GM10248 (cell line): ENCODE measurements around the gene PCDHGA6.
"Not testable (repeated sequence)": the region's sequence is repeated elsewhere in the genome, so short reads cannot be mapped to it uniquely, and the experiment has no call there.

Experiments
- CTCF ChIA-PET: fragments of 300-600 bp; sonication (Branson Sonifier 250); formaldehyde crosslinking; extraction: SDS; loops from one replicate; lab custom pipeline; 2021; ENCODE audit warnings: antibody characterized with exemption; lab: Yijun Ruan, JAX
- POLR2A ChIA-PET: fragments of 350-650 bp; sonication (Branson Sonifier 250); formaldehyde crosslinking; extraction: SDS; loops from one replicate; lab custom pipeline; 2020; ENCODE audit warnings: antibody characterized with exemption; lab: Yijun Ruan, JAX
- DNase-seq: peaks from one replicate; pipeline ENCODE4 v3.0.0; 2012; ENCODE audit errors: extremely low spot score
- TF ChIP-seq, protein P1 (sequence below): IDR thresholded peaks from 2 replicates; pipeline ENCODE4 v1.5.1; 2012; ENCODE audit warnings: mild to moderate bottlenecking, low read depth; ENCODE audit errors: extremely low read depth, missing control alignments, control extremely low read depth

Gene PCDHGA6

DNA sequence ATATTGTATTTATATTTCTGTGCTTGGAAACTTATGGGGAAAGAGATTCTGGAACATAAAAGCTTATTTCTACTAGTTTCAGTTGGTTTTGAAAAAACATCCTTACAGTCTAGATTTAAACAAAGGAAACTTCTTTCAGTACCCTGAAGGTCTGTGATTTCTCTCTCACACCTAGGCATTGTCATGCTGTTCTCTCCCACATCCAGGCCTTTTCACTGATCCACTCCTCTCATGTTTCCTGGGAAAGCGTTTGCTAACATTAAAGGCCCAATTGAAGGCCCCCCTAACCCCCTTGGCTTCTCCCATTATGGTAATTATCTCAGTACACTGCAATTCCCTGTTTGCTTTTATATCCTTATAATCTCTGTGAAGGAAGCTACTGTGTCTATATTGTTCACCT lies 30.9 kb upstream of the PCDHGA6 start:
- ChIA-PET POLR2A (no interaction called here), CTCF (interaction anchor here (0.9 to 2.3 kb wide), 6 partner anchors 12 to 221 kb away, joined by 3 to 7 read pairs (median 5); partner anchors contain the start of genes PCDHGA1, PCDHGA10, PCDHGA12 and TAF7)
- TF ChIP-seq, protein P1, sequence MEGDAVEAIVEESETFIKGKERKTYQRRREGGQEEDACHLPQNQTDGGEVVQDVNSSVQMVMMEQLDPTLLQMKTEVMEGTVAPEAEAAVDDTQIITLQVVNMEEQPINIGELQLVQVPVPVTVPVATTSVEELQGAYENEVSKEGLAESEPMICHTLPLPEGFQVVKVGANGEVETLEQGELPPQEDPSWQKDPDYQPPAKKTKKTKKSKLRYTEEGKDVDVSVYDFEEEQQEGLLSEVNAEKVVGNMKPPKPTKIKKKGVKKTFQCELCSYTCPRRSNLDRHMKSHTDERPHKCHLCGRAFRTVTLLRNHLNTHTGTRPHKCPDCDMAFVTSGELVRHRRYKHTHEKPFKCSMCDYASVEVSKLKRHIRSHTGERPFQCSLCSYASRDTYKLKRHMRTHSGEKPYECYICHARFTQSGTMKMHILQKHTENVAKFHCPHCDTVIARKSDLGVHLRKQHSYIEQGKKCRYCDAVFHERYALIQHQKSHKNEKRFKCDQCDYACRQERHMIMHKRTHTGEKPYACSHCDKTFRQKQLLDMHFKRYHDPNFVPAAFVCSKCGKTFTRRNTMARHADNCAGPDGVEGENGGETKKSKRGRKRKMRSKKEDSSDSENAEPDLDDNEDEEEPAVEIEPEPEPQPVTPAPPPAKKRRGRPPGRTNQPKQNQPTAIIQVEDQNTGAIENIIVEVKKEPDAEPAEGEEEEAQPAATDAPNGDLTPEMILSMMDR = no peak
- no peak for DNase-seq

DNA sequence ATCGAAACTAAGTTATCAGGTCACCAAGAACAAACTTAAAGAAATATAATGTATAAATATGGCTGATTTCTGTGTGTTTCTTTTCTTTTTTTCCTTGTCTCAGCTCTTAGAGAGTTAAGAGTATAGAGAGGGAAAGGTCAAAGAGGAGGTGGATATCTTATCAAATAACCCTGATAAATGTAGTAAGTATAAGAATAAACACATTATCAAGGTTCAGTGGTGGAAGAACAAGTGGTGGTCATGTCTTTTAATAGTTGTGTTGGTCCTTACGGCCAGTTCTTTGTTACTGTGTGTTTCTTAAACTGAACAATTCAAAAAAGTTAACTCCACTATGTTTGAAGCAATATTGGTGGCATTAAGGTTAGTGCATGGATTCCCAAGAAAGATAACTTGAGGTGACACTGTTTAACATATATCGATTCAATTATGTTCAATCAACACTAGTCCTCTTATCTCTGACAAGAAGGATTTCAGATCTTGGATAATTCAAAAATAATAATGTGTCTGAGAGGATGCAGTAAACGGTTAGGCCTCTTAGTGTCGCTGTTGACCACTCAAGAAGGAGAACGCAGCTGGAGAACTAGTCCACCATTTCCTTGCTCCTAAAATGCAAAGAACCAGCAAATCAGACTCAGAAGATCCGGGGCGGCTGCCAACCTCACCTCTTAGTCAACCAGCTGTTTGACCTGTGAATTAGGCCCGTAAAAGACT lies 30.3 kb upstream of the PCDHGA6 start, which contains the start of gene PCDHGA3:
PCDHGA3 (plus strand) TSS at position 588 of the 711 bp plus-strand sequence. CDS start 205 bp downstream, outside the sequence.
- DNase-seq = no peak
- ChIA-PET POLR2A (no interaction called here), CTCF (interaction anchor here (1.2 to 2.3 kb wide), 6 partner anchors 13 to 220 kb away, joined by 4 to 7 read pairs (median 4); partner anchors contain the start of genes PCDHGA1, PCDHGA10 and PCDHGA12)
- TF ChIP-seq, protein P1 = no peak

DNA sequence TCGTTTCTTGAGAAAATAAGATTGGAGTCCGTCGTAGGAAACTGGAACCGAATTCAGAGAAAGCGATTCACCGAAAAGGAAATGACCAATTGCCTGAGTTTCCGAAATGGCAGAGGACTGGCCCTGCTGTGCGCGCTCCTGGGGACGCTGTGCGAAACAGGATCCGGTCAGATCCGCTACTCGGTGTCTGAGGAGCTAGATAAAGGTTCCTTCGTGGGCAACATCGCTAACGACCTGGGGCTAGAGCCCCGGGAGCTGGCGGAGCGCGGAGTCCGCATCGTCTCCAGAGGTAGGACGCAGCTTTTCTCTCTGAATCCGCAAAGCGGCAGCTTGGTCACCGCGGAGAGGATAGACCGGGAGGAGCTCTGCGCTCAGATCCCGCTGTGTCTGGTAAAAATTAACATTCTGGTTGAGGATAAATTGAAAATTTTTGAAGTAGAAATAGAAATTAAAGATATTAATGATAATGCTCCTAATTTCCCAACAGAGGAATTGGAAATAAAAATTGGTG lies 29.7 kb upstream of the PCDHGA6 start:
- DNase-seq = no peak
- POLR2A ChIA-PET = no interaction called here
- CTCF ChIA-PET = interaction anchor here (1.0 to 2.3 kb wide), 7 partner anchors 13 to 220 kb away, joined by 4 to 7 read pairs (median 5); partner anchors contain the start of genes PCDHGA1, PCDHGA10, PCDHGA12 and PCDHGB2
- TF ChIP-seq, protein P1 = no peak

DNA sequence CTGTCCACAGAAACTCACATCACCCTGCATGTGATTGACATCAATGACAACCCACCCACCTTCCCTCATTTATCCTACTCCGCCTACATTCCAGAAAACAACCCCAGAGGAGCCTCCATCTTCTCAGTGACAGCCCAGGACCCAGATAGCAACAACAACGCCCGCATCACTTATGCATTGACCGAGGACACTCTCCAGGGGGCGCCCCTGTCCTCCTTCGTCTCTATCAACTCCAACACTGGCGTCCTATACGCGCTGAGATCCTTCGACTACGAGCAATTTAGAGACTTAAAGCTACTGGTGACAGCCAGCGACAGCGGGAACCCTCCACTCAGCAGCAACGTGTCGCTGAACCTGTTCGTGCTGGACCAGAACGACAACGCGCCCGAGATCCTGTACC lies 28.4 kb upstream of the PCDHGA6 start:
- ChIA-PET CTCF (interaction anchor here (1.3 to 1.6 kb wide), 2 partner anchors 10 to 67 kb away, joined by 3 to 5 read pairs; partner anchors contain the start of gene PCDHGA10), POLR2A (no interaction called here)
- TF ChIP-seq, protein P1 = no peak
- DNase-seq = no peak

DNA sequence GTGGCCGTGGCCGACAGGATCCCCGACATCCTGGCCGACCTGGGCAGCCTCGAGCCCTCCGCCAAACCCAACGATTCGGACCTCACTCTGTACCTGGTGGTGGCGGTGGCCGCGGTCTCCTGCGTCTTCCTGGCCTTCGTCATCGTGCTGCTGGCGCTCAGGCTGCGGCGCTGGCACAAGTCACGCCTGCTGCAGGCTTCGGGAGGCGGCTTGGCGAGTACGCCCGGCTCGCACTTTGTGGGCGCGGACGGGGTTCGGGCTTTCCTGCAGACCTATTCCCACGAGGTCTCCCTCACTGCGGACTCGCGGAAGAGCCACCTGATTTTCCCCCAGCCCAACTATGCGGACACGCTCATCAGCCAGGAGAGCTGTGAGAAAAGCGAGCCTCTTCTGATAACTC lies 27.7 kb upstream of the PCDHGA6 start:
- CTCF ChIA-PET = interaction anchor here (1.3 to 1.9 kb wide), 2 partner anchors 8 to 11 kb away, joined by 3 to 8 read pairs; partner anchors contain the start of gene PCDHGA2
- POLR2A ChIA-PET, DNase-seq: not testable (repeated sequence)

DNA sequence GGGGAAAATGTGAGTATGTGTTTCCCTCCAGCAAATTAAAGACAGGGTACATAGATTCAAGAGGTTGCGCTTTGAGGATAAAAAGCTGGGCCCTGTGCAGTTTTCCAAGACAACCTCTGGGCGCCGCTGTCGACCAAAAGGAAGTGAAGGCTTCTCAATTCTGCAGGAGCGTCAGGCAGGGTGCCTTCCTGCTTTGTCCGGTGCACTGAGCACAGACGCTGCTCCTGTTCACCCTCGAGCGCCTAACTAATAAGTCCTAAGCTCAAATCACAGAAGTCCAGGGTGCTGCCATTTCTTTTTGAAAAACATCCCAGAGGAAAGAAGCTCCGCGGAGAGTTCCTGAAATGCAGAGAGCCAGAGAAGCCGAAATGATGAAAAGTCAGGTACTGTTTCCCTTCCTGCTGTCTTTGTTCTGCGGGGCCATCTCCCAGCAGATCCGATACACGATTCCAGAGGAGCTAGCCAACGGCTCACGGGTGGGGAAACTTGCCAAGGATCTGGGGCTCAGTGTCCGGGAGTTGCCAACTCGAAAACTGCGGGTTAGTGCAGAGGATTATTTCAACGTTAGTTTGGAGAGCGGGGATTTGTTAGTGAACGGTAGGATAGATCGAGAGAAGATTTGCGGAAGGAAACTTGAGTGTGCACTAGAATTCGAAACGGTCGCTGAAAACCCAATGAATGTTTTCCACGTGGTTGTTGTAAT lies 23.6 kb upstream of the PCDHGA6 start, which contains the start of gene PCDHGB1:
PCDHGB1 (plus strand) TSS at position 183 of the 703 bp plus-strand sequence; CDS start at position 345, 162 bp downstream.
- TF ChIP-seq, protein P1 = peak; percentile 62
- DNase-seq = peak; percentile 68
- ChIA-PET CTCF (interaction anchor here (0.6 to 3.2 kb wide), 13 partner anchors 8 to 214 kb away, joined by 3 to 14 read pairs (median 4); partner anchors contain the start of genes PCDHB14, PCDHGA1, PCDHGA10 and PCDHGA2), POLR2A (no interaction called here)
